Measurements from ENCODE around the gene STK35. TPM values are rescaled to one million over a fixed set of nuclear protein-coding genes. Genes with fewer than 3 reads are reported as not detected.
"Not testable (repeated sequence)": the region's sequence is repeated elsewhere in the genome, so short reads cannot be mapped to it uniquely, and the experiment has no call there.

The STK35 gene
- total and polyA plus RNA-seq, 9 donors, result 5.1 to 20.2 (median 13.2) TPM

GRCh38 chr20:2167112-2167511 is 65.5 kb downstream of the STK35 start:
- 75 to 78% (median 76%) methylated on average over 5 of the region's 5 CpGs for WGBS, 3 donors
- H3K27me3 ChIP-seq, result no peaks in the 10 kb centered on the region
- H3K27ac ChIP-seq, result no peak overlapping the region
- no peaks in the 10 kb centered on the region for H3K4me1 ChIP-seq (ENCODE audit: insufficient read depth)
- no peaks in the 10 kb centered on the region for H3K36me3 ChIP-seq
- DNase-seq, result no peak
- intact Hi-C loops (cut with DNase I), result loop anchor here in 3 of 4 donors (10.0 kb wide), 3 partner anchors 72 to 382 kb away; no protein-coding TSS in a partner anchor
- no peak overlapping the region for H3K4me3 ChIP-seq
- H3K9me3 ChIP-seq, result no peaks in the 10 kb centered on the region
- no peak for TF ChIP-seq EP300 (IDR thresholded peaks at IDR 0.05)

GRCh38 chr20:2168946-2169345 is 67.3 kb downstream of the STK35 start:
- DNase-seq, result no peak
- TF ChIP-seq POLR2A (IDR thresholded peaks at IDR 0.05), result no peak
- peaks cover 1% of the 10 kb centered on the region for H3K4me1 ChIP-seq (ENCODE audit: insufficient read depth)
- no peak overlapping the region for H3K27ac ChIP-seq
- no peak overlapping the region for H3K4me3 ChIP-seq
- H3K36me3 ChIP-seq, result no peaks in the 10 kb centered on the region
- no peaks in the 10 kb centered on the region for H3K27me3 ChIP-seq
- WGBS, 3 donors, result 22 to 42% (median 35%) methylated on average over 12 of the region's 12 CpGs
- intact Hi-C loops (cut with DNase I), result loop anchor here in 3 of 4 donors (10.0 kb wide), 3 partner anchors 74 to 384 kb away; no protein-coding TSS in a partner anchor
- H3K9me3 ChIP-seq, result no peaks in the 10 kb centered on the region

DNA sequence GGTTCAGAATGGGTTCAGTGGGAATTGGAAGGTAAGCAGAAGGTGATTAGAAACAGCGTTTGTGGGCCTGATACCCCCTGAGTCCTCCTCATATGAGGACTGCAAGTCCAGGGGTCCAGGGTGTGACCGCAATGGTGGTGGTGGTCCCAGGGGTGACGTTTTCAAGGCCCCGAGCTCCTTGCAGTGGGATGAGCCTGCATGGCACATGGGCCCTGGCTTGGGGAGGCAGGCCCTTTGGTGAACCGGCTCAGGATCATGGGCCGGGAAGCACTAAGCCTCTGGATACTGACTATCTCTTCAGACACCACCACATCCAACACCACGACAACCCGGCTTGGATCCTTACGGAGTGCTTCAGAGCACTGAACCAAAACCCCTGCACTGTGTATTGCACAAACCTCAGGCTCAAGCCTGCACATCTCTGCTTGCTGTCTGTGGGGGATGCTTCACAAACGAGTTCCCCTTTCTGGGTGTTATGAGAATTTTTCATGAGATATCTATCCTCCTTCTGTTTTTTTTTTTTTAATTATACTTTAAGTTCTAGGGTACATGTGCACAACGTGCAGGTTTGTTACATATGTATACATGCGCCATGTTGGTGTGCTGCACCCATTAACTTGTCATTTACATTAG is 67.9 kb downstream of the STK35 start:
- no peaks in the 10 kb centered on the region for H3K27me3 ChIP-seq
- TF ChIP-seq CTCF (IDR thresholded peaks at IDR 0.05) (no peak), EP300 (IDR thresholded peaks at IDR 0.05) (no peak), POLR2A (IDR thresholded peaks at IDR 0.05) (no peak)
- 82 to 85% (median 83%) methylated on average over 12 of the region's 12 CpGs for WGBS, 3 donors
- peaks cover 1% of the 10 kb centered on the region for H3K4me1 ChIP-seq (ENCODE audit: insufficient read depth)
- no peak for DNase-seq
- no peak overlapping the region for H3K4me3 ChIP-seq
- intact Hi-C loops (cut with DNase I), result loop anchor here (5.0 to 10.0 kb wide), 6 partner anchors 75 to 405 kb away; no protein-coding TSS in a partner anchor
- H3K27ac ChIP-seq, result no peak overlapping the region
- H3K9me3 ChIP-seq, result no peaks in the 10 kb centered on the region
- no peaks in the 10 kb centered on the region for H3K36me3 ChIP-seq

GRCh38 chr20:2170404-2170803 is 68.8 kb downstream of the STK35 start:
- DNase-seq, result no peak
- intact Hi-C loops (cut with DNase I), result loop anchor here in 3 of 4 donors (5.0 to 10.0 kb wide), 3 partner anchors 86 to 406 kb away; no protein-coding TSS in a partner anchor
- no peak for TF ChIP-seq CTCF (IDR thresholded peaks at IDR 0.05)
- no peak for TF ChIP-seq POLR2A (IDR thresholded peaks at IDR 0.05)
- no peak for TF ChIP-seq EP300 (IDR thresholded peaks at IDR 0.05)
- Histone ChIP-seq H3K27me3 (no peaks in the 10 kb centered on the region), H3K4me3 (no peak overlapping the region), H3K27ac (no peak overlapping the region), H3K9me3 (no peaks in the 10 kb centered on the region), H3K36me3 (no peaks in the 10 kb centered on the region), H3K4me1 (ENCODE audit: insufficient read depth) (peaks cover 1% of the 10 kb centered on the region)
- WGBS, 3 donors, result 55 to 94% (median 69%) methylated on average over 3 of the region's 3 CpGs

GRCh38 chr20:2171266-2171790 is 69.7 kb downstream of the STK35 start:
- Histone ChIP-seq H3K9me3 (no peaks in the 10 kb centered on the region), H3K4me3 (no peak overlapping the region), H3K4me1 (ENCODE audit: insufficient read depth) (peaks cover 1% of the 10 kb centered on the region), H3K27me3 (no peaks in the 10 kb centered on the region), H3K27ac (no peak overlapping the region), H3K36me3 (no peaks in the 10 kb centered on the region)
- intact Hi-C loops (cut with DNase I), result loop anchor here in 3 of 4 donors (5.0 to 10.0 kb wide), 3 partner anchors 87 to 407 kb away; no protein-coding TSS in a partner anchor
- DNase-seq, result no peak
- WGBS, 3 donors, result 77 to 85% (median 82%) methylated on average over 10 of the region's 10 CpGs
- TF ChIP-seq EP300 (IDR thresholded peaks at IDR 0.05) (no peak), POLR2A (IDR thresholded peaks at IDR 0.05) (no peak), CTCF (IDR thresholded peaks at IDR 0.05) (no peak)

DNA sequence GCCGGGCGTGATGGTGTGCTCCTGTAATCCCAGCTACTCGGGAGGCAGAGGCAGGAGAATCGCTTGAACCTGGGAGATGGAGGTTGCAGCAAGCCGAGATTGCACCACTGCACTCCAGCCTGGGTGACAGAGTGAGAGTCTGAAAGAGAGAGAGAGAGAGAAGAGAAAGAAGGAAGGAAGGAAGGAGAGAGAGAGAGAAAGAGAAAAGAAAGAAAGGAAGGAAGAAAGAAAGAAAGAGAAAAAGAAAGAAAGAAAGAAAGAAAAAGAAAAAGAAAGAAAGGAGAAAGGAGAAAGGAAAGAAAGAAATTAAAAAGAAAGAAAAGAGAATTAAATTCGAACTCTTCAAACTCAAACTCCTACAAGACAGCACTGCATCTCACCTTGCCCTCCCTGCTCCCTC is 70.2 kb downstream of the STK35 start:
- intact Hi-C loops (cut with DNase I), result loop anchor here (2.0 to 10.0 kb wide), 4 partner anchors 87 to 407 kb away; no protein-coding TSS in a partner anchor
- H3K9me3 ChIP-seq; H3K27me3 ChIP-seq; H3K4me1 ChIP-seq (ENCODE audit: insufficient read depth); DNase-seq; H3K27ac ChIP-seq; H3K36me3 ChIP-seq; H3K4me3 ChIP-seq: not testable (repeated sequence)
- 80 to 89% (median 82%) methylated on average over 6 of the region's 6 CpGs for WGBS, 3 donors

Measured in ovary (tissue), 9 donors.